HG02588 (cell line): ENCODE data around the gene DBX1.
A peak's percentile ranks its signal among the peaks of the same experiment; 100 is the strongest.

Experiments used
- ATAC-seq: cut with Tn5 transposase; IDR thresholded peaks from one replicate; pipeline ENCODE4 v1.9.1; 2021; ENCODE audit warnings: mild to moderate bottlenecking, moderate library complexity; ENCODE audit not compliant: unreplicated experiment

DBX1 gene

DNA sequence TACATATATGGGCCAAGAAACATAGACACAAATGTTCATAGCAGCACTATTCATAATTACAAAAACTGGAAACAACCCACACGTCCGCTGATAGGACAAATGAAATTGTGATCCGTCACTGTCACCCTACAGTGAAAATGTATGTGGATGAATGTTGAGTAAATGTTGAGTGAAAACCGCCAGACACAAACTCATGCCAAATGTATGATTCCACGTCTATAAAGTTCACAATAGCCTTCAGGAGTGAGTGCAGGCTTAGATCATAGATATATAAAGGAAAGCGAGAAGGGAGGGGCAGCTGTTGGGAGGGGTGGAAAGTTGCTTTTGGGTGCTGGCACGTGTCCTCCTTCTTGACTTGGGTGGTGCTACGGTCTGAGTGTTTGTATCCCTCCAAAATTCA, 33.6 kb downstream of the DBX1 start:
- no peak for ATAC-seq

GRCh38 chr11:20125927-20126326, 34.3 kb downstream of the DBX1 start:
- ATAC-seq, result no peak

DNA sequence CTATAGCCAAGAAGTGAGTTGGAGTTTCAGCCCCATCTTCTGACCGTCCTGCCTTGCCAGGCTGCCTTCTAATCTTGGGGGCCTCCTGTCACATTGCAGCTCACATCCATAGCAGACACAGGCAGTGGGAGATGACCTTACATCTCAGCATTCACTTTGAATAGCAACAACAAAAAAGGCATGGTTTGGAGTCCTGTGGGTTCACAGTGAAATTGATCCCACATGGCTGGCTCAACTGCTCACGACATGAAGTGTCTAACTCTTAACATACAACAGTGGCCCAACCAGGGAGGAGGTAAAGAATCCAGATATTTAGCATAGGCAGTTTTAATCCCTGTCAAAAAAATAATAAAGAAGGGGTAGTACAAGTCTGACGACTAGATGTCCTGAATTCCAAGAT, 38.1 kb downstream of the DBX1 start:
- ATAC-seq, result no peak

DNA sequence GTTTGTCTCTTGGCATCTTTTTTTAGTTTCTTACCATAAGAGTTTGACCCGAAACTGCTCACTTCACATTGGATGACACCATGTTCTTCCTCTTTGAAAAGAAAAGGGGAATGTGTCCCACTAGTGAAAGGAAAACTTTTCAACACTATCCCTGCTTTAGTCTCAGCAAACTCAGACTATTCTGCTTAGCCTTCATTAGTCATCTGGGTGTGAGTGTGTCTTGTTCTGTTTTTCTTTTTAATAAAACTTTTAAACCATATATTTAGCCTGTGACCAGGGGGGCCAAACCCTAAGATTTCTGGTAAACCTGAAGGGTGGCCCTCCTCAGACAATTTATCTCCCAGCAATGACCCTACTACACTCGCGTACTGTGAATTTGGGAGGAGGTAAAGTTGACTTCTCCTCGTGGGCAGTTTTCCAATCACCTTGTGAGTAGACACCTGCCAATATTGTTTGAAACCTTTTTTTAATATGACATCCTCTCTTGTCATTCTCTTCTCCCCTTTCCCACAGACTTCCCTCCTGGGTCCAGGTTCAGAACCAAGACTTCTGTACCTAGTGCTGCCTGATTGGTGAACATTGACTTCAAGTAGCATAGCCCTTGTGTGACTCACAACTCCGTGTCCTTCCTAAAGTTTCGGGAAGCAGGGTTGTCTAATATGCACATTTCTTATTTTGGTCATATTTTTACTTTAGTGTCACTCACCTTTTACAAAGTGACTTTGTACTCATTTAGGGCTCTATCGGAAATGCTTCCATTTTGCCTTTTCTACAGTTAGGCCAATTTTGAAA, 39.9 kb downstream of the DBX1 start:
- ATAC-seq, result no peak

- ATAC-seq, result no peak
Observed at GRCh38 chr11:20119315-20119714, 41.0 kb downstream of the DBX1 start.

GRCh38 chr11:20118209-20118608, 42.1 kb downstream of the DBX1 start:
- ATAC-seq, result no peak

GRCh38 chr11:20117291-20117690, 43.0 kb downstream of the DBX1 start:
- no peak for ATAC-seq

- ATAC-seq, result no peak
Observed at GRCh38 chr11:20116825-20117224, 43.5 kb downstream of the DBX1 start.

GRCh38 chr11:20114588-20114987, 45.7 kb downstream of the DBX1 start:
- ATAC-seq, result no peak

DNA sequence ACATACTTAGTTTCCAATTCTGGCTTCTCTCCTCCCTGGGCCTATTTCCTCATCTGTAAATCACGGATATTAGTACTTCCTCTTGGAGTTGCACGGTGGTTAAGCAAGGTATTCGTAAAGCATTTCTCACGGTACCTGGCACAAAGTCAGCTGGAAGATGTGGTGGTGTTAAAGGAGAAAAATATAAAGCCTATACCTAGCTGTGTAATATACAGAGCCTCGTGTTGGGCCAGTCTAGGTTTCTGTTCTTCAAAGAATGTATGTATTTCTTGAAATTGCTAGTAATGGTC, 47.2 kb downstream of the DBX1 start:
- ATAC-seq, result no peak

DNA sequence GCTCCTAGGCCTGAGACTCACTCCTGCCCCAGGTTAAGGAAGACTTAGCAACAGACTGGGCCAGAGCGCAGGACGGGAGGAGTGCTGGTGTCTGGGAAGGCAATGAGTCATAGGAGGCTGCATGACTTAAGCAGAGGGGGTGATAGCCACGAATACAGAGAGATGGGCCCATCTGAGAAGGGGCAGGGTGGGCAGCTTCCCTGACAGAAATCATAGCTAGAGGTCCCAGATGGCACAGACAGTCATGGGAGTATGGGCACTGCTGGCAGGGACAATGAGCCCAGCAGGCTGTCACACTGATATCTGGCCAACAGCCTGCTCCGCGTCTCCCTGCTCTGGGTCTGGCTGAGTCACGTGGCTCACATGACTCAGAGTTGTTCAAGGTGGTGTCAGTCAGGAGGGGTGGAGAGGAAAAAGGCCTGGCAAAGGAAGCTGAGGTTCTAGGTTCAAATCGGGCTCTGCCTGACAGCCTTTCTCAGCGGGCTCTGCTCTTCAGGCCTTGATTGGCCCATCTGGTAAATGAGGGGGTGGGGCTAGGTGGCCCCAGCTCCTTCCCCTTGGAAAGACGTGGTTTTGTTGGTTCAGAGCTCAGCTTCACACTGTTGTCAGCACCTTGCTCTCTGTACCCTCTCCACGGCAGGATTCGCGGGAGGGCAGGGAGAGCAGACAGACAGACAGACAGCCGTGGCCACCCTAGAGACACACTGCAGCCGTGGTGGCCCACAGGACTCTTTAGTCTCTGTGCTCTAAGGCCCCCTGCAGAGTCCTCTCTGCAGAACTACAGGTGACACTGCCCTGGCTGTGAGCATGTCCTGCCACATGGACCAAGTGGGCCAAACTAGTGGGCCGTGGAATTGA, 47.8 kb downstream of the DBX1 start:
- ATAC-seq, result no peak

DNA sequence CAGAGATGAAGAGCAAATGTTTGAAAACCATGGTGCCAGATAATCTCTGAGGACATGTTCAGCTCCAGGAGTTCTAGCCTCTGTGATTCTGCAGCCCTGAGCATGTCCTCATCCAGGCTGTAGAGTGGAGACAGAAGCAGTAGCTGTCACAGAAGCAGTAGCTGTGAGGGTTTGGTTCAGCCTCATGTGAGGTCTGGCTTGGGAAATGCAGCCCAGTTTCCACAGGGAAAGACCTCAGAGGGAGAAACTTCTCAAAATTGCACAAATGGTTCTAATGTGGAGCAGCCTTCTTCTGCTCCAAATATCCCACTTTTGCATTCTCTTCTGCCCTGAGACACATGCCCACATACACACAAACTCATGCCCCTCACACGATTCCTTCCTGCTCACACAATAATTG, 48.4 kb downstream of the DBX1 start:
- ATAC-seq, result no peak

- ATAC-seq, result peak; percentile 83
Observed at GRCh38 chr11:20110908-20111669, 49.2 kb downstream of the DBX1 start.

DNA sequence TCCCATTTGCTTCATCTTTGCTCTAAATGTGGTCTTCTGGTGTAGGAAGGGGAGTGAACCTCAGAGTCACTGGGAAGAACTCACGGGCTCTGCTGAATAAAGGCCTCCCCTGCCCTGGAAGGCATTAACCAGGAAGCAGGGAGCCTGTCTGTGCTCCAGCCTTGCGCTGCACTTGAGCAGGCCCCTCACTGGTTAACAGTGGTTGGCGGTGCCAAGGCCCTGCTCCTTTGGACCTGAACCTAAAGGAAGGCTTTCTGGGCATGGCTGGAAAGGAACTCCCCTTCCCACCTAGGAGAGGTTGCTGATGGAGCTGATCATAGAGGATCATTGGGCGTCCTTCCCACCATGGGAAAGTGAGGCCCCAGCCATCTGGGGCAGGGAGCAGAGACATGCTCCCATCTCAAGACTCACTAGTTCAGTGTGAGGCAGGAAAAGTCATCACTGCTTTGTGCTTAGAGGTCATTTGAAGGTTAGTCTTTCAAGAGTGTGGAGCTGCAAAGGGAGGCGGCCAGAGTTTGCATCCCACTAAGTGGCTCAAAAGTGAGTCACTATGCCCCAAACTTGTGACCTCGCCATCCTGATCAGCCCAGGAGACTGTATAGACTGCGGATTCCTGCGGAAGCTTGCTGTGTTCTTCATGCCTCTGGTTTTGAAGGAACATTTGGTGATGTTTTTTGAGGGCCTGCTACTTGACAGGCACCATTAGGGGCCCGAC, 50.4 kb downstream of the DBX1 start:
- ATAC-seq, result no peak
